Kidney glomerular epithelial cell (primary cell): ENCODE data around the gene HUWE1.
A peak's percentile ranks its signal among the peaks of the same experiment; 100 is the strongest.

Experiments
- DNase-seq: peaks from one replicate; lab custom pipeline; 2025; lab: John Stamatoyannopoulos, UW

HUWE1 gene

GRCh38 chrX:53684415-53685192, 1.9 kb downstream of the HUWE1 start:
- DNase-seq: peak; percentile 15

GRCh38 chrX:53683556-53684414, 2.7 kb downstream of the HUWE1 start:
- DNase-seq: peak; percentile 94

- DNase-seq: peak; percentile 5
These were observed 3.5 kb downstream of the HUWE1 start for GRCh38 chrX:53682885-53683555.

- DNase-seq: no peak
These were observed 4.9 kb downstream of the HUWE1 start for GRCh38 chrX:53681661-53682060.

GRCh38 chrX:53678667-53679066, 7.9 kb downstream of the HUWE1 start:
- DNase-seq: no peak

GRCh38 chrX:53677286-53677685, 9.2 kb downstream of the HUWE1 start:
- DNase-seq: no peak

GRCh38 chrX:53674581-53674980, 11.9 kb downstream of the HUWE1 start:
- DNase-seq: no peak

GRCh38 chrX:53669258-53669657, 17.3 kb downstream of the HUWE1 start:
- no peak for DNase-seq

GRCh38 chrX:53666171-53666570, 20.3 kb downstream of the HUWE1 start:
- no peak for DNase-seq

GRCh38 chrX:53660004-53660403, 26.5 kb downstream of the HUWE1 start:
- no peak for DNase-seq

- DNase-seq: no peak
These were observed 27.5 kb downstream of the HUWE1 start for GRCh38 chrX:53659039-53659438.

GRCh38 chrX:53656845-53657244, 29.7 kb downstream of the HUWE1 start:
- no peak for DNase-seq

- no peak for DNase-seq
These were observed 32.1 kb downstream of the HUWE1 start for GRCh38 chrX:53654376-53654775.

- DNase-seq: no peak
These were observed 41.8 kb downstream of the HUWE1 start for GRCh38 chrX:53644751-53645150.

- no peak for DNase-seq
These were observed 44.2 kb downstream of the HUWE1 start for GRCh38 chrX:53642337-53642736.

GRCh38 chrX:53639257-53639656, 47.3 kb downstream of the HUWE1 start:
- no peak for DNase-seq

- DNase-seq: no peak
These were observed 49.0 kb downstream of the HUWE1 start for GRCh38 chrX:53637479-53637878.

GRCh38 chrX:53631156-53631555, 55.4 kb downstream of the HUWE1 start:
- DNase-seq: no peak

GRCh38 chrX:53630261-53630660, 56.3 kb downstream of the HUWE1 start:
- DNase-seq: no peak

- DNase-seq: no peak
These were observed 64.1 kb downstream of the HUWE1 start for GRCh38 chrX:53622431-53622830.

- DNase-seq: no peak
These were observed 65.0 kb downstream of the HUWE1 start for GRCh38 chrX:53621418-53621986.

GRCh38 chrX:53616946-53617345, 69.6 kb downstream of the HUWE1 start:
- no peak for DNase-seq
